WTC11 (cell line): ENCODE data around the gene PPM1D. TPM values are rescaled to one million over a fixed set of nuclear protein-coding genes. Genes with fewer than 3 reads are reported as not detected.

Source experiments
- ATAC-seq: fragments of 200-7000 bp; cut with Tn5 transposase; 2 replicates; pipeline ENCODE4 v1.10.0; 2021; ENCODE audit warnings: mild to moderate bottlenecking, moderate library complexity
- CTCF ChIA-PET: fragments of 300-600 bp; sonication (Branson Sonifier 250); formaldehyde crosslinking; loops from one replicate; lab custom pipeline; 2021; ENCODE audit warnings: antibody characterized with exemption; lab: Charles Lee
- POLR2A ChIA-PET: fragments of 350-600 bp; sonication (Branson Sonifier 250); formaldehyde crosslinking; loops from one replicate; lab custom pipeline; 2021; ENCODE audit warnings: antibody characterized with exemption; lab: Charles Lee
- DNase-seq: peaks from one replicate; pipeline ENCODE4 v3.0.0; 2021; ENCODE audit warnings: low spot score
- H3K27ac Mint-ChIP-seq: 2 replicates; pipeline ENCODE4 v1.8.0; 2021; ENCODE audit warnings: mixed read lengths
- H3K27me3 Mint-ChIP-seq: 2 replicates; pipeline ENCODE4 v1.8.0; 2021; ENCODE audit warnings: low read depth, mild to moderate bottlenecking, moderate library complexity, mixed read lengths
- H3K36me3 Mint-ChIP-seq: 2 replicates; pipeline ENCODE4 v1.8.0; 2021; ENCODE audit warnings: mixed read lengths
- H3K4me1 Mint-ChIP-seq: 2 replicates; pipeline ENCODE4 v1.8.0; 2022; ENCODE audit warnings: mixed read lengths
- H3K4me3 Mint-ChIP-seq: 2 replicates; pipeline ENCODE4 v1.8.0; 2021; ENCODE audit warnings: mild to moderate bottlenecking, moderate library complexity, mixed read lengths
- H3K9me3 Mint-ChIP-seq: 2 replicates; pipeline ENCODE4 v1.8.0; 2021; ENCODE audit warnings: mixed read lengths
- CTCF ChIP-seq: fragments of 200-600 bp; IDR thresholded peaks from 2 replicates; pipeline ENCODE4 v1.8.0; 2022; ENCODE audit warnings: antibody characterized with exemption
- ERG ChIP-seq: fragments of 250-450 bp; sonication (Bioruptor Pico); IDR thresholded peaks from 2 replicates; pipeline ENCODE4 v1.8.0; 2021; ENCODE audit warnings: mild to moderate bottlenecking
- GRHL2 ChIP-seq: fragments of 250-450 bp; sonication (Bioruptor Pico); IDR thresholded peaks from 2 replicates; pipeline ENCODE4 v1.8.0; 2022; ENCODE audit warnings: mild to moderate bottlenecking, moderate library complexity; ENCODE audit not compliant: insufficient replicate concordance, severe bottlenecking
- GTF2I ChIP-seq: fragments of 250-450 bp; sonication (Bioruptor Pico); conservative IDR thresholded peaks from 2 replicates; pipeline ENCODE4 v1.4.0; 2021; ENCODE audit warnings: mild to moderate bottlenecking
- HMGA2 ChIP-seq: fragments of 250-450 bp; sonication (Bioruptor Pico); IDR thresholded peaks from 2 replicates; pipeline ENCODE4 v1.4.0; 2021; ENCODE audit warnings: mild to moderate bottlenecking, moderate library complexity
- JAZF1 ChIP-seq: fragments of 250-450 bp; sonication (Bioruptor Pico); IDR thresholded peaks from 2 replicates; pipeline ENCODE4 v1.9.0; 2021; ENCODE audit warnings: moderate library complexity, mild to moderate bottlenecking, inconsistent platforms
- NFE2L1 ChIP-seq: sonication (generic); formaldehyde crosslinking; IDR thresholded peaks from 2 replicates; pipeline ENCODE4 v1.8.1; 2023; ENCODE audit warnings: missing genetic modification reagents
- OVOL2 ChIP-seq: fragments of 250-450 bp; sonication (Bioruptor Pico); IDR thresholded peaks from 2 replicates; pipeline ENCODE4 v1.9.0; 2021; ENCODE audit warnings: mild to moderate bottlenecking, borderline replicate concordance
- PRRX2 ChIP-seq: fragments of 250-450 bp; sonication (Bioruptor Pico); IDR thresholded peaks from 2 replicates; pipeline ENCODE4 v1.8.0; 2021; ENCODE audit warnings: mild to moderate bottlenecking
- ZNF317 ChIP-seq: sonication (generic); formaldehyde crosslinking; IDR thresholded peaks from 2 replicates; pipeline ENCODE4 v1.8.1; 2023; ENCODE audit warnings: low read depth, mild to moderate bottlenecking, moderate library complexity, missing genetic modification reagents, borderline replicate concordance
- ZNF396 ChIP-seq: fragments of 250-450 bp; sonication (Bioruptor Pico); IDR thresholded peaks from 2 replicates; pipeline ENCODE4 v1.8.0; 2021; ENCODE audit warnings: mild to moderate bottlenecking, moderate library complexity, borderline replicate concordance
- ZNF423 ChIP-seq: fragments of 250-450 bp; sonication (Bioruptor Pico); IDR thresholded peaks from 2 replicates; pipeline ENCODE4 v2.1.2; 2022; ENCODE audit warnings: mild to moderate bottlenecking, moderate library complexity
- total RNA-seq: library from RNA; stranded (reverse); gene quantifications from 3 replicates; pipeline ENCODE4 v1.2.3, GENCODE V29; 2021
- TF ChIP-seq, protein P1 (sequence below): sonication (generic); formaldehyde crosslinking; IDR thresholded peaks from 2 replicates; pipeline ENCODE4 v1.8.1; 2022; ENCODE audit warnings: missing genetic modification reagents, borderline replicate concordance
- TF ChIP-seq, protein P2 (sequence below): sonication (generic); formaldehyde crosslinking; IDR thresholded peaks from 2 replicates; pipeline ENCODE4 v1.8.0; 2022; ENCODE audit warnings: missing genetic modification reagents
- TF ChIP-seq, protein P3 (sequence below): sonication (generic); formaldehyde crosslinking; conservative IDR thresholded peaks from 2 replicates; pipeline ENCODE4 v1.8.1; 2023; ENCODE audit warnings: mild to moderate bottlenecking, low read depth, missing genetic modification reagents, moderate library complexity

Gene PPM1D
- total RNA-seq, 1 experiment from 2014 or later = 20.4 TPM

GRCh38 chr17:60675997-60676396, 76.0 kb downstream of the PPM1D start:
- H3K4me1 Mint-ChIP-seq = peaks cover 6% of the 10 kb centered on the region
- ATAC-seq = no peak
- DNase-seq = no peak
- H3K4me3 Mint-ChIP-seq = peak overlapping the region; percentile 43
- no peaks in the 10 kb centered on the region for H3K36me3 Mint-ChIP-seq
- no peaks in the 10 kb centered on the region for H3K27me3 Mint-ChIP-seq
- POLR2A ChIA-PET = no interaction called here
- TF ChIP-seq NFE2L1 (CRISPR knock-in tag) = no peak
- H3K27ac Mint-ChIP-seq = no peak overlapping the region
- H3K9me3 Mint-ChIP-seq = peaks cover 10% of the 10 kb centered on the region
- CTCF ChIA-PET = no interaction called here

DNA sequence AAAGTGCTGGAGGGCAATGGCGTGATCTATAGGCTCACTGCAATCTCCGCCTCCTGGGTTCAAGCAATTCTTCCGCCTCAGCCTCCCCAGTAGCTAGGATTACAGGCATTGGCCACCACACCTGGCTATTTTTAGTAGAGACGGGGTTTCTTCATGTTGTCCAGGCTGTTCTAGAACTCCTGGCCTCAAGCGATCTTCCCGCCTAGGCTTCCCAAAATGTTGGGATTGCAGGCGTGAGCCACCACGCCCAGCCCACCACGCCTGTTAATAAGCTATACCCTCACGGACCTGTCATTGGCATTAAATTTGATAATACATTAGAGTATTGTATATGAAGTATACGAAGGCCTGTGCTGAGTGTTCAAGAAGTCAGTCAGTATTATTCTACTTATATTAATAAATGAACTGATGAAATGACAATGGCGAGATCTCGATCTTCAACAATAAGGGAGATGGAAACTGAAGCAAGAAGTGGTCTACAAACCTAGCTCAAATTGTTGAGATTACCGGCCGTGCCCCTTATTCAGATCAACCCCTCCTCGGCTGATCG, 76.8 kb downstream of the PPM1D start:
- no peak for ATAC-seq

More for the DNA sequence above, 76.8 kb downstream of the PPM1D start:
- no peaks in the 10 kb centered on the region for H3K36me3 Mint-ChIP-seq
- H3K9me3 Mint-ChIP-seq = peaks cover 10% of the 10 kb centered on the region
- peaks cover 6% of the 10 kb centered on the region for H3K4me1 Mint-ChIP-seq
- TF ChIP-seq PRRX2 (CRISPR knock-in tag) (no peak), ERG (CRISPR knock-in tag) (no peak), HMGA2 (no peak), GRHL2 (no peak), CTCF (no peak), ZNF396 (CRISPR knock-in tag) (no peak), ZNF423 (CRISPR knock-in tag) (no peak), JAZF1 (CRISPR knock-in tag) (no peak), OVOL2 (CRISPR knock-in tag) (no peak), ZNF317 (CRISPR knock-in tag) (no peak), GTF2I (CRISPR knock-in tag) (no peak)
- TF ChIP-seq, protein P1, sequence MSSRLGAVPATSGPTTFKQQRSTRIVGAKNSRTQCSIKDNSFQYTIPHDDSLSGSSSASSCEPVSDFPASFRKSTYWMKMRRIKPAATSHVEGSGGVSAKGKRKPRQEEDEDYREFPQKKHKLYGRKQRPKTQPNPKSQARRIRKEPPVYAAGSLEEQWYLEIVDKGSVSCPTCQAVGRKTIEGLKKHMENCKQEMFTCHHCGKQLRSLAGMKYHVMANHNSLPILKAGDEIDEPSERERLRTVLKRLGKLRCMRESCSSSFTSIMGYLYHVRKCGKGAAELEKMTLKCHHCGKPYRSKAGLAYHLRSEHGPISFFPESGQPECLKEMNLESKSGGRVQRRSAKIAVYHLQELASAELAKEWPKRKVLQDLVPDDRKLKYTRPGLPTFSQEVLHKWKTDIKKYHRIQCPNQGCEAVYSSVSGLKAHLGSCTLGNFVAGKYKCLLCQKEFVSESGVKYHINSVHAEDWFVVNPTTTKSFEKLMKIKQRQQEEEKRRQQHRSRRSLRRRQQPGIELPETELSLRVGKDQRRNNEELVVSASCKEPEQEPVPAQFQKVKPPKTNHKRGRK (CRISPR knock-in tag) = no peak
- TF ChIP-seq, protein P2, sequence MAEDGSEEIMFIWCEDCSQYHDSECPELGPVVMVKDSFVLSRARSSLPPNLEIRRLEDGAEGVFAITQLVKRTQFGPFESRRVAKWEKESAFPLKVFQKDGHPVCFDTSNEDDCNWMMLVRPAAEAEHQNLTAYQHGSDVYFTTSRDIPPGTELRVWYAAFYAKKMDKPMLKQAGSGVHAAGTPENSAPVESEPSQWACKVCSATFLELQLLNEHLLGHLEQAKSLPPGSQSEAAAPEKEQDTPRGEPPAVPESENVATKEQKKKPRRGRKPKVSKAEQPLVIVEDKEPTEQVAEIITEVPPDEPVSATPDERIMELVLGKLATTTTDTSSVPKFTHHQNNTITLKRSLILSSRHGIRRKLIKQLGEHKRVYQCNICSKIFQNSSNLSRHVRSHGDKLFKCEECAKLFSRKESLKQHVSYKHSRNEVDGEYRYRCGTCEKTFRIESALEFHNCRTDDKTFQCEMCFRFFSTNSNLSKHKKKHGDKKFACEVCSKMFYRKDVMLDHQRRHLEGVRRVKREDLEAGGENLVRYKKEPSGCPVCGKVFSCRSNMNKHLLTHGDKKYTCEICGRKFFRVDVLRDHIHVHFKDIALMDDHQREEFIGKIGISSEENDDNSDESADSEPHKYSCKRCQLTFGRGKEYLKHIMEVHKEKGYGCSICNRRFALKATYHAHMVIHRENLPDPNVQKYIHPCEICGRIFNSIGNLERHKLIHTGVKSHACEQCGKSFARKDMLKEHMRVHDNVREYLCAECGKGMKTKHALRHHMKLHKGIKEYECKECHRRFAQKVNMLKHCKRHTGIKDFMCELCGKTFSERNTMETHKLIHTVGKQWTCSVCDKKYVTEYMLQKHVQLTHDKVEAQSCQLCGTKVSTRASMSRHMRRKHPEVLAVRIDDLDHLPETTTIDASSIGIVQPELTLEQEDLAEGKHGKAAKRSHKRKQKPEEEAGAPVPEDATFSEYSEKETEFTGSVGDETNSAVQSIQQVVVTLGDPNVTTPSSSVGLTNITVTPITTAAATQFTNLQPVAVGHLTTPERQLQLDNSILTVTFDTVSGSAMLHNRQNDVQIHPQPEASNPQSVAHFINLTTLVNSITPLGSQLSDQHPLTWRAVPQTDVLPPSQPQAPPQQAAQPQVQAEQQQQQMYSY (CRISPR knock-in tag) = no peak
- TF ChIP-seq, protein P3, sequence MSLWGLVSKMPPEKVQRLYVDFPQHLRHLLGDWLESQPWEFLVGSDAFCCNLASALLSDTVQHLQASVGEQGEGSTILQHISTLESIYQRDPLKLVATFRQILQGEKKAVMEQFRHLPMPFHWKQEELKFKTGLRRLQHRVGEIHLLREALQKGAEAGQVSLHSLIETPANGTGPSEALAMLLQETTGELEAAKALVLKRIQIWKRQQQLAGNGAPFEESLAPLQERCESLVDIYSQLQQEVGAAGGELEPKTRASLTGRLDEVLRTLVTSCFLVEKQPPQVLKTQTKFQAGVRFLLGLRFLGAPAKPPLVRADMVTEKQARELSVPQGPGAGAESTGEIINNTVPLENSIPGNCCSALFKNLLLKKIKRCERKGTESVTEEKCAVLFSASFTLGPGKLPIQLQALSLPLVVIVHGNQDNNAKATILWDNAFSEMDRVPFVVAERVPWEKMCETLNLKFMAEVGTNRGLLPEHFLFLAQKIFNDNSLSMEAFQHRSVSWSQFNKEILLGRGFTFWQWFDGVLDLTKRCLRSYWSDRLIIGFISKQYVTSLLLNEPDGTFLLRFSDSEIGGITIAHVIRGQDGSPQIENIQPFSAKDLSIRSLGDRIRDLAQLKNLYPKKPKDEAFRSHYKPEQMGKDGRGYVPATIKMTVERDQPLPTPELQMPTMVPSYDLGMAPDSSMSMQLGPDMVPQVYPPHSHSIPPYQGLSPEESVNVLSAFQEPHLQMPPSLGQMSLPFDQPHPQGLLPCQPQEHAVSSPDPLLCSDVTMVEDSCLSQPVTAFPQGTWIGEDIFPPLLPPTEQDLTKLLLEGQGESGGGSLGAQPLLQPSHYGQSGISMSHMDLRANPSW = no peak
- DNase-seq = no peak
- ChIA-PET CTCF (interaction anchor here (1.0 to 1.5 kb wide), 4 partner anchors 39 to 1433 kb away, joined by 3 to 5 read pairs (median 4); partner anchors contain the start of gene PPM1D), POLR2A (interaction anchor here (0.6 to 1.1 kb wide), 2 partner anchors 77 to 279 kb away, joined by 3 read pairs; no protein-coding TSS in a partner anchor)
- H3K27me3 Mint-ChIP-seq = no peaks in the 10 kb centered on the region
- peak overlapping the region; percentile 97 for H3K27ac Mint-ChIP-seq
- H3K4me3 Mint-ChIP-seq = peak overlapping the region; percentile 99
